Activated naive CD8-positive, alpha-beta T cell (primary cell): ENCODE results near the gene SLC25A48.

Experiments
- H3K27ac Mint-ChIP-seq: one replicate; pipeline ENCODE4 v1.8.0; 2021; ENCODE audit warnings: mixed read lengths
- H3K27me3 Mint-ChIP-seq: one replicate; pipeline ENCODE4 v1.8.0; 2021; ENCODE audit warnings: mixed read lengths
- H3K36me3 Mint-ChIP-seq: one replicate; pipeline ENCODE4 v1.8.0; 2021; ENCODE audit warnings: mixed read lengths
- H3K4me1 Mint-ChIP-seq: one replicate; pipeline ENCODE4 v1.8.0; 2021; ENCODE audit warnings: low read depth, mixed read lengths
- H3K4me3 Mint-ChIP-seq: one replicate; pipeline ENCODE4 v1.8.0; 2021; ENCODE audit warnings: mild to moderate bottlenecking, mixed read lengths
- H3K9me3 Mint-ChIP-seq: one replicate; pipeline ENCODE4 v1.8.0; 2021; ENCODE audit warnings: low read depth, mixed read lengths

Gene SLC25A48

DNA sequence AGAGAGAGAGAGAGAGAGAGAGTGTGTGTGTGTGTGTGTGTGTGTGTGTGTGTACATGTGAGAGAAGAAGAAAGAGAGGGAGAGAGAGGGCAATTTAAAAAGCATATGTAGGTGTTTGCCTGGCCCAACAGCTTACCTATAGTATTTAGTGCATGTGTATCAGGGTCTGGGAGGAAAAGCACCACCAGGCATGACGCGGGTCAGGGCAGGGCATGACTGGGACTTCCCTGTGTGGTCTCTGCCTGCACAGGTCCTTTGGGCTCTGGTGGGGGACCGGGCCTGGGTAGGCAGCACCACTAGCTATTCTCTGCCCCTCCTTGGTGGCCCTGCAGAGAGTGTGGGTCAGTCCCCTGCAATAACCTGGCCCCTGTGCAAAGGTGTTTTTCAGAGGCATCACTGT lies 45.1 kb downstream of the SLC25A48 start:
- H3K4me1 Mint-ChIP-seq = no peaks in the 10 kb centered on the region
- H3K36me3 Mint-ChIP-seq = no peaks in the 10 kb centered on the region
- H3K27ac Mint-ChIP-seq = no peak overlapping the region
- H3K27me3 Mint-ChIP-seq = peaks cover 1% of the 10 kb centered on the region
- H3K4me3 Mint-ChIP-seq = no peak overlapping the region
- H3K9me3 Mint-ChIP-seq = no peaks in the 10 kb centered on the region

GRCh38 chr5:135880278-135880677 lies 45.8 kb downstream of the SLC25A48 start:
- no peaks in the 10 kb centered on the region for H3K9me3 Mint-ChIP-seq
- no peak overlapping the region for H3K4me3 Mint-ChIP-seq
- no peaks in the 10 kb centered on the region for H3K36me3 Mint-ChIP-seq
- no peaks in the 10 kb centered on the region for H3K4me1 Mint-ChIP-seq
- peaks cover 4% of the 10 kb centered on the region for H3K27me3 Mint-ChIP-seq
- H3K27ac Mint-ChIP-seq = no peak overlapping the region

DNA sequence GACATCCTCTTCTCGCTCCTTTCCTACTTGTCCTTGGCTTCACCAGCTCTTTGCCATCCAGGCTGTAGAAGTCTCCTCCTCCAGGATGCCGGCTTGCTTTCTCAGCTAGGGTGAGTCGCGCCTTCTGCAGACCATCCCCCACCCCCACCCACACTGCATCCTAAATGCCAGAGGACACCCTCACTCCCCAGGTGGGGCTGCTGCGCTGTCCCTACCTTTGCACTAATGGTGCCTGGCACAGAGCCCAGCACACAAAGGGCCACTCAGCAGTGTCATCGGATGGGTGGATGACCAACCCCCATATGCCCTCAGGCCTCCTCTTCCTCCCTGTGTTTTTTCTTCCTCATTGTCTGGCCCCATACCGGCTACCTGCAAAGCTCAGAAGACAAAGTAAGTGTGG lies 46.3 kb downstream of the SLC25A48 start:
- Mint-ChIP-seq H3K4me3 (no peak overlapping the region), H3K27me3 (peaks cover 7% of the 10 kb centered on the region), H3K36me3 (no peaks in the 10 kb centered on the region), H3K4me1 (no peaks in the 10 kb centered on the region), H3K9me3 (no peaks in the 10 kb centered on the region), H3K27ac (no peak overlapping the region)

DNA sequence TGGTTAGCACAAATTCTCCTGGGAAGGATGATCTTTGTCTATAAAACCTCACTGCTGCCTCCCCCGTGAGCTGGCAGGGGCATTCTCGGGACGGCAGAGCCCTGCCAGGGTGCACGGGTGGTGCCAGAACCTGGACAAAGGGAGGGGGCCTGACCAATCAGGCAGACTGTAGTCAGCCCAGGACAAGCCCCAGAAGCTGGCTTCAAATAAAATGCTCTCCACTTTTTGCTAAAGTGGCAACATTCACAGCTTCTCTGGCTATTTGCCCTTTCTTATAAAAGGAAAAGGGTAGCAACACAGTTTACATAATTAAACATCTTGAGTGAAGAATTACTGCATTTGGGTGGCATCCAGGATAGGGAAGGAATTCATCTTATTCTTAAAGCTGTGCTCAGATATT lies 46.8 kb downstream of the SLC25A48 start:
- no peaks in the 10 kb centered on the region for H3K4me1 Mint-ChIP-seq
- peaks cover 7% of the 10 kb centered on the region for H3K27me3 Mint-ChIP-seq
- H3K27ac Mint-ChIP-seq = no peak overlapping the region
- H3K9me3 Mint-ChIP-seq = no peaks in the 10 kb centered on the region
- no peak overlapping the region for H3K4me3 Mint-ChIP-seq
- H3K36me3 Mint-ChIP-seq = no peaks in the 10 kb centered on the region

DNA sequence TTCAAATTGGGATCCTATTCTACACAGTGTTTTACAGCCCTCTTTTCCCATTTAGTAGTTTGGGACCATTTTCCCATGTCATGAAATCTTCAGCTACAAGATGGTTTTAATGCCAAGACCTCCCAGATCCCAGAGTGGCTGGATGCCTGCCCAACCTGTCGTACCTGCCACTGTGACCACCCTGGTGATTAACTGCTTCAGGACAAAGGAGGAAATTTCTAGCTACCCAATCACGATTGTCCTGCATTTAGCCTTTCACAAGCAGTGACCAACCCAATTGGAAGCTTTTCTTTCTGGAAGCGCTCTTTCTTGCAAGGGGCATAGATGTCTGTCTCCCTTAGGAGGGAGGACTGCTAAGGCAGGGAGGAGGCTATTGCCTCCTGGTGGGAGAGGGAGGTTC lies 47.4 kb downstream of the SLC25A48 start:
- Mint-ChIP-seq H3K9me3 (no peaks in the 10 kb centered on the region), H3K27ac (no peak overlapping the region), H3K4me3 (no peak overlapping the region), H3K4me1 (no peaks in the 10 kb centered on the region), H3K36me3 (no peaks in the 10 kb centered on the region), H3K27me3 (peaks cover 7% of the 10 kb centered on the region)

DNA sequence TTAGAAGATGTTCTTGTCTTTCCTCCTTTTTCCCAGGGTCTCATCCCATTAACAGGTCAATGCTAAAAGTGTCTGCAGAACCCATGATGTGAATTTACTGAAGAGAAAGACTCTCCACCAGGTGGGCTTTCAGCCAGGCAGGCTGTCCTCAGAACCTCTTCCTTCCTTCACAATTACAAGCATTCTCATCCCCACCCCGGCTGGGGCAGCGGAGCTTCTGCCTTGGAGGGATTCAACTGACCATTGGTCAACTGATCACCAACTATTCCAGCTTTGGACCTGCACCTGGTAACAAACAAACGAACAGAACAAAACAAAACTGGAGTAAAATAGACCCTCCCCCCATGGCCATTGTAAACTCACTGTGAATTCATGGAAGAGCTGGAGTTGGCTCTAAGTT lies 48.6 kb downstream of the SLC25A48 start:
- Mint-ChIP-seq H3K27me3 (peaks cover 7% of the 10 kb centered on the region), H3K27ac (no peak overlapping the region), H3K4me1 (peaks cover 6% of the 10 kb centered on the region), H3K36me3 (no peaks in the 10 kb centered on the region), H3K4me3 (no peak overlapping the region), H3K9me3 (no peaks in the 10 kb centered on the region)

- Mint-ChIP-seq H3K9me3 (no peaks in the 10 kb centered on the region), H3K27me3 (peaks cover 7% of the 10 kb centered on the region), H3K27ac (no peak overlapping the region), H3K4me1 (peaks cover 6% of the 10 kb centered on the region), H3K4me3 (no peak overlapping the region), H3K36me3 (no peaks in the 10 kb centered on the region)
These were observed 49.0 kb downstream of the SLC25A48 start for GRCh38 chr5:135883441-135883840.

- Mint-ChIP-seq H3K4me3 (no peak overlapping the region), H3K27me3 (peaks cover 7% of the 10 kb centered on the region), H3K27ac (no peak overlapping the region)
These were observed 50.6 kb downstream of the SLC25A48 start for GRCh38 chr5:135885031-135885430.

DNA sequence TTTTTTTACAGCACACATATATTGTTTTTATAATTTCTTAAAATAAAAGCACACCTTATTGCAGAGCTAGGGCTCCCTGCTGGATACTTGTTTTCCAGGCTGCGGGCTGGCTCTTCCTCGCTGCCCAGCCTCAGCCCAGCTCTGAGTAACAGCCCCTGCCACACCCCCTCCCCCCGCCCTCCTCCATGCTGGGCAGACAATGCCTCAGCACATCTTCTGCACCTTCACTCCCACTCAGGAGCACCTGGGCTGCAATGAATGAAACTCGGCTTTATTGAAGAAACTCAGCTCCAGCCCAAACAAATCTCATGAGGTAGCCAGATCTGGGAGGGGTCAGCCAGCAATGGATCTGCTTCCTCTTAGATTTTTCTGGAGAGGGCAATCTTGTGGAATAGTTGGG lies 51.7 kb downstream of the SLC25A48 start:
- Mint-ChIP-seq H3K4me3 (no peak overlapping the region), H3K36me3 (no peaks in the 10 kb centered on the region), H3K27ac (no peak overlapping the region), H3K4me1 (peaks cover 6% of the 10 kb centered on the region), H3K9me3 (no peaks in the 10 kb centered on the region), H3K27me3 (peaks cover 7% of the 10 kb centered on the region)

More at GRCh38 chr5:135885031-135885430, 50.6 kb downstream of the SLC25A48 start:
- H3K36me3 Mint-ChIP-seq = no peaks in the 10 kb centered on the region
- H3K4me1 Mint-ChIP-seq = peaks cover 6% of the 10 kb centered on the region
- H3K9me3 Mint-ChIP-seq = no peaks in the 10 kb centered on the region

DNA sequence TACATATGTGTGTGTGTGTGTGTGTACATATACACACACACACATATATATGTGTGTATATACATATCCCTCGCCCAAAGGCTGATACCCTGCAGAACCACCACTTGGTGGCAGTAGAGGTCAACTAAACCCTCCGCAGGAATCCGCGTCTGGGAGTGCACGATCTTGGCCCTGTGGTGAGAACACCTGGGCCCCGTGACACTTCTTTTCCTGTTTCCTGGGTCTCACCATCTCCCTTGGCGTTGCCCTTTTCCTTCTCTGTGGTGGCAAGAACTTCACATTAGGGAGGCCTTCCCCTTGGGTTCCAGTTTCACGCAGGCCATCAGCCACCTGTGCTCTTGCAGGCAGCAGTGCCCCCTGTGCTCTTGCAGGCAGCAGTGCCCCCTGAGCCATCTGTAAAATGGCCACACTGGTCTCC lies 53.0 kb downstream of the SLC25A48 start:
- Mint-ChIP-seq H3K4me3 (peak overlapping the region; percentile 14), H3K4me1 (peaks cover 6% of the 10 kb centered on the region), H3K27me3 (peaks cover 7% of the 10 kb centered on the region), H3K27ac (no peak overlapping the region), H3K9me3 (no peaks in the 10 kb centered on the region), H3K36me3 (no peaks in the 10 kb centered on the region)

GRCh38 chr5:135887881-135888614 lies 53.6 kb downstream of the SLC25A48 start:
- Mint-ChIP-seq H3K36me3 (no peaks in the 10 kb centered on the region), H3K27me3 (peaks cover 7% of the 10 kb centered on the region), H3K4me3 (peak overlapping the region; percentile 14), H3K9me3 (no peaks in the 10 kb centered on the region), H3K27ac (no peak overlapping the region), H3K4me1 (peaks cover 6% of the 10 kb centered on the region)

DNA sequence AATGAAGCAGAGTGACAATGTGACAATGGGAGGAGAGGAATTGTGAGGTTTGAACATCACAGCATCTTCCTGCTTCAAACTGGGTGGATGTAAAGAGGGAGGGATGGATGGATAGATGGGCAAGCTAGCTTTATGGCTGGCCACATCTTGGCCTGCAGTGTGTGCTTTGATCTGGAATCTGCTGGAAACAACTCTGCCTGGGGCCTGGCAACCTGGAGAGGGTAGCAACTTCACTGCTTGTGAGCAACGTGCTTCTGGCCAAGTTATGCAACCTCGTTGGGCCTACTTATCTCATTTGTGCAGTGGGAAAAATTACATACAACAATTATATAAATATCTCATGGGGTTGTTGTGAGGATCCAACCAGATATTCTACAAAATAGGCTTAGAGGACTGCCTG lies 55.8 kb downstream of the SLC25A48 start:
- H3K4me3 Mint-ChIP-seq = no peak overlapping the region
- no peaks in the 10 kb centered on the region for H3K9me3 Mint-ChIP-seq
- H3K27ac Mint-ChIP-seq = no peak overlapping the region
- H3K27me3 Mint-ChIP-seq = peaks cover 2% of the 10 kb centered on the region
- H3K36me3 Mint-ChIP-seq = no peaks in the 10 kb centered on the region
- H3K4me1 Mint-ChIP-seq = peaks cover 6% of the 10 kb centered on the region

- H3K4me1 Mint-ChIP-seq = peaks cover 6% of the 10 kb centered on the region
- H3K27ac Mint-ChIP-seq = no peak overlapping the region
- H3K27me3 Mint-ChIP-seq = no peaks in the 10 kb centered on the region
- no peak overlapping the region for H3K4me3 Mint-ChIP-seq
- H3K36me3 Mint-ChIP-seq = no peaks in the 10 kb centered on the region
- H3K9me3 Mint-ChIP-seq = no peaks in the 10 kb centered on the region
These were observed 56.4 kb downstream of the SLC25A48 start for GRCh38 chr5:135890867-135891266.

DNA sequence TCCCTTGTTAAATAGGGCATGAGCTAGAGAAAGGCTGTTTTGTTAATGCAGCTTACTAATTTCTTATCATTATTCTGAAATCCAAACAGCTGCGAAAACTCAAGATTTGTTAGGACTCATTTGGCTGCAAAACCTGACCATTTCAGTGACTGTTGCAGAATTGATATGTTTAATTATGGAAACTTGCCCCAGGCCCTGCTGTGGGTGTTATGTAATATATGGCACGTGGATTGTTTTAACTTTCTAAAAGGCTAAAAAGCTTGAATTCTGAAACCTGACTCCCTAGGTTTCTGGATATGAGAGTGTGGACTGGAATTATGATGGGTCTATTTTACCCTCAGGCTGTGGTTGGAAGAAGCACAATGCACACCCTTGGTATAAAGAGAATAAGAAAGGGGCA lies 56.8 kb downstream of the SLC25A48 start:
- no peaks in the 10 kb centered on the region for H3K36me3 Mint-ChIP-seq
- no peak overlapping the region for H3K27ac Mint-ChIP-seq
- H3K4me3 Mint-ChIP-seq = no peak overlapping the region
- H3K9me3 Mint-ChIP-seq = no peaks in the 10 kb centered on the region
- H3K27me3 Mint-ChIP-seq = no peaks in the 10 kb centered on the region
- H3K4me1 Mint-ChIP-seq = peaks cover 6% of the 10 kb centered on the region

DNA sequence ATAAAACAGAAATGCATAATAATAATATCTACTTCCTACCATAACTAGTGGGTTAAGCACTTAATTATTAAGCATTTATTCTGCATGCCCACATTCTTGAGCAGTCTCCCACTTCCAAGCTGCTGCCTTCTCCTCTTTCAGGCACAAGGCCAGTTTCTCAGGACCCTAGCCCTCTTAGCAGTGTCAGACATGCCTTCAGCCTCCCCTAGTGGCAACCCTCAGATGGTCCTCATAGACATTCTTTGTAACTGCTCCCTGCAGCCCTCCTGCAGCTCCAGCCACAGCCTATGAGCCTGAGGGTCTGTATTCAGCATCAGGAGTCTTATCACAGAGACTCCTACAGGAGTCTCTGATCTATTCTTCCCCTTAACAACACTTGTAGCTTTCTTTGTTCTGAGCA lies 57.3 kb downstream of the SLC25A48 start:
- Mint-ChIP-seq H3K27ac (no peak overlapping the region), H3K4me1 (peaks cover 6% of the 10 kb centered on the region), H3K36me3 (no peaks in the 10 kb centered on the region)

GRCh38 chr5:135894276-135894675 lies 59.8 kb downstream of the SLC25A48 start:
- Mint-ChIP-seq H3K4me1 (no peaks in the 10 kb centered on the region), H3K27me3 (peaks cover 5% of the 10 kb centered on the region), H3K27ac (no peak overlapping the region), H3K4me3 (no peak overlapping the region), H3K9me3 (no peaks in the 10 kb centered on the region), H3K36me3 (no peaks in the 10 kb centered on the region)

More for the DNA sequence above, 57.3 kb downstream of the SLC25A48 start:
- Mint-ChIP-seq H3K9me3 (no peaks in the 10 kb centered on the region), H3K27me3 (no peaks in the 10 kb centered on the region), H3K4me3 (no peak overlapping the region)
